Measurements from ENCODE around the gene MMRN2.

GRCh38 chr10:86981716-86982115, 24.3 kb upstream of the MMRN2 start:
- TF ChIP-seq TARDBP (IDR thresholded peaks at IDR 0.05) (no peak), FOXA1 (IDR thresholded peaks at IDR 0.05) (no peak), SP1 (IDR thresholded peaks at IDR 0.05) (no peak), SUZ12 (IDR thresholded peaks at IDR 0.05) (no peak), BHLHE40 (IDR thresholded peaks at IDR 0.05; ENCODE audit: borderline replicate concordance) (no peak), FOXK2 (IDR thresholded peaks at IDR 0.05) (no peak), NFRKB (IDR thresholded peaks at IDR 0.05) (no peak), FOXM1 (IDR thresholded peaks at IDR 0.05; ENCODE audit: borderline replicate concordance) (no peak), HDGF (IDR thresholded peaks at IDR 0.05; ENCODE audit: borderline replicate concordance) (no peak), ZNF384 (IDR thresholded peaks at IDR 0.05) (no peak), ELF4 (IDR thresholded peaks at IDR 0.05) (no peak), L3MBTL2 (conservative IDR thresholded peaks at IDR 0.05) (no peak), CTBP1 (IDR thresholded peaks at IDR 0.05; ENCODE audit: borderline replicate concordance) (no peak)
